HepG2 (cell line): ENCODE data around the gene PRMT5. TPM values are rescaled to one million over a fixed set of nuclear protein-coding genes. Genes with fewer than 3 reads are reported as not detected.

Experiments used
- CCDC6 ChIP-seq: sonication (generic); formaldehyde crosslinking; IDR thresholded peaks from 2 replicates; pipeline ENCODE4 v1.8.1; 2022; ENCODE audit warnings: mild to moderate bottlenecking, missing genetic modification reagents, moderate library complexity
- DMAP1 ChIP-seq: IDR thresholded peaks from 2 replicates; pipeline ENCODE4 v1.6.1; 2016
- KDM2A ChIP-seq: sonication (generic); formaldehyde crosslinking; IDR thresholded peaks from 2 replicates; pipeline ENCODE4 v1.4.0; 2020; ENCODE audit warnings: low read depth, missing genetic modification reagents, borderline replicate concordance
- KLF12 ChIP-seq: sonication (generic); formaldehyde crosslinking; IDR thresholded peaks from 2 replicates; pipeline ENCODE4 v1.4.0; 2020; ENCODE audit warnings: missing genetic modification reagents, borderline replicate concordance
- KLF13 ChIP-seq: sonication (generic); formaldehyde crosslinking; IDR thresholded peaks from 2 replicates; pipeline ENCODE4 v1.4.0; 2020; ENCODE audit warnings: mild to moderate bottlenecking, missing genetic modification reagents
- MAF1 ChIP-seq: sonication (generic); formaldehyde crosslinking; IDR thresholded peaks from 2 replicates; pipeline ENCODE4 v1.5.0; 2020; ENCODE audit warnings: missing genetic modification reagents, borderline replicate concordance
- MIXL1 ChIP-seq: IDR thresholded peaks from 2 replicates; pipeline ENCODE4 v1.6.1; 2016
- NFE2 ChIP-seq: sonication (generic); formaldehyde crosslinking; IDR thresholded peaks from 2 replicates; pipeline ENCODE4 v1.4.0; 2020; ENCODE audit warnings: missing genetic modification reagents
- NFRKB ChIP-seq: fragments of 450-650 bp; IDR thresholded peaks from 2 replicates; pipeline ENCODE4 v1.6.1; 2017
- PAWR ChIP-seq: sonication (generic); formaldehyde crosslinking; IDR thresholded peaks from 2 replicates; pipeline ENCODE4 v1.4.0; 2020; ENCODE audit warnings: missing genetic modification reagents, mild to moderate bottlenecking, borderline replicate concordance
- RARG ChIP-seq: sonication (generic); formaldehyde crosslinking; IDR thresholded peaks from 2 replicates; pipeline ENCODE4 v1.4.0; 2020; ENCODE audit warnings: low read depth, mild to moderate bottlenecking, missing genetic modification reagents
- TCF12 ChIP-seq, 2 experiments: fragments of 450-650 bp in 1 of 2; sonication (generic) in 1 of 2; formaldehyde crosslinking in 1 of 2; IDR thresholded peaks; 2 replicates each; pipeline versions ENCODE4 v1.6.1 to v1.8.0; 2017 to 2022; ENCODE audit warnings: antibody characterized with exemption in 1 of 2, mild to moderate bottlenecking in 1 of 2, missing genetic modification reagents in 1 of 2, moderate library complexity in 1 of 2
- XBP1 ChIP-seq: sonication (generic); formaldehyde crosslinking; IDR thresholded peaks from 2 replicates; pipeline ENCODE4 v1.5.0; 2020; ENCODE audit warnings: missing genetic modification reagents
- ZHX1 ChIP-seq: sonication (generic); formaldehyde crosslinking; IDR thresholded peaks from 2 replicates; pipeline ENCODE4 v1.8.1; 2022; ENCODE audit warnings: low read depth, mild to moderate bottlenecking, missing genetic modification reagents
- ZNF10 ChIP-seq: sonication (generic); formaldehyde crosslinking; IDR thresholded peaks from 2 replicates; pipeline ENCODE4 v1.4.0; 2020; ENCODE audit warnings: mild to moderate bottlenecking, low read depth, missing genetic modification reagents, borderline replicate concordance
- ZNF205 ChIP-seq: IDR thresholded peaks from 2 replicates; pipeline ENCODE4 v1.6.1; 2018; ENCODE audit warnings: missing biosample characterization, missing genetic modification reagents
- ZNF235 ChIP-seq: sonication (generic); formaldehyde crosslinking; IDR thresholded peaks from 2 replicates; pipeline ENCODE4 v1.8.1; 2023; ENCODE audit warnings: mild to moderate bottlenecking, missing genetic modification reagents, borderline replicate concordance
- ZNF574 ChIP-seq: sonication (generic); formaldehyde crosslinking; IDR thresholded peaks from 2 replicates; pipeline ENCODE4 v1.4.0; 2020; ENCODE audit warnings: missing genetic modification reagents
- ZNF589 ChIP-seq: sonication (generic); formaldehyde crosslinking; conservative IDR thresholded peaks from 2 replicates; pipeline ENCODE4 v1.8.0; 2022; ENCODE audit warnings: mild to moderate bottlenecking, moderate library complexity, missing genetic modification reagents
- ZNF605 ChIP-seq: sonication (generic); formaldehyde crosslinking; IDR thresholded peaks from 2 replicates; pipeline ENCODE4 v1.8.0; 2022; ENCODE audit warnings: mild to moderate bottlenecking, missing genetic modification reagents
- ZSCAN30 ChIP-seq: sonication (generic); formaldehyde crosslinking; IDR thresholded peaks from 2 replicates; pipeline ENCODE4 v1.5.0; 2020; ENCODE audit warnings: mild to moderate bottlenecking, missing genetic modification reagents
- polyA plus RNA-seq, 8 experiments: library from polyadenylated mRNA; depleted of rRNA in 3 of 8; stranded (reverse) in 7 of 8; unstranded in 1 of 8; fragments of >200 nt; fragmentation: Illumina TruSeq in 4 of 8; extraction: Trizol in 4 of 8; gene quantifications; 2 replicates each; pipeline versions ENCODE4 v1.2.1 to v1.2.3, GENCODE V29; 2011 to 2016; ENCODE audit warnings: low read depth in 4 of 8, missing spikeins in 1 of 8, mixed read lengths in 1 of 8; ENCODE audit not compliant: insufficient read depth in 1 of 8
- total RNA-seq, 5 experiments: library from RNA; depleted of rRNA; stranded (reverse); fragments of >200 nt; fragmentation: Illumina TruSeq; extraction: Trizol; gene quantifications; 2 replicates each; pipeline ENCODE4 v1.2.3, GENCODE V29; 2016; ENCODE audit warnings: low read depth in 1 of 5
- TF ChIP-seq, protein P1 (sequence below): sonication (generic); formaldehyde crosslinking; IDR thresholded peaks from 2 replicates; pipeline ENCODE4 v1.4.0; 2020; ENCODE audit warnings: missing genetic modification reagents
- TF ChIP-seq, protein P2 (sequence below): IDR thresholded peaks from 2 replicates; pipeline ENCODE4 v1.6.1; 2016; ENCODE audit warnings: mild to moderate bottlenecking

PRMT5 gene
- total and polyA plus RNA-seq, 2 of the 13 experiments (the other 11 are each of a cell fraction or from before 2014, with no cell fraction given), result 210 to 354 TPM

DNA sequence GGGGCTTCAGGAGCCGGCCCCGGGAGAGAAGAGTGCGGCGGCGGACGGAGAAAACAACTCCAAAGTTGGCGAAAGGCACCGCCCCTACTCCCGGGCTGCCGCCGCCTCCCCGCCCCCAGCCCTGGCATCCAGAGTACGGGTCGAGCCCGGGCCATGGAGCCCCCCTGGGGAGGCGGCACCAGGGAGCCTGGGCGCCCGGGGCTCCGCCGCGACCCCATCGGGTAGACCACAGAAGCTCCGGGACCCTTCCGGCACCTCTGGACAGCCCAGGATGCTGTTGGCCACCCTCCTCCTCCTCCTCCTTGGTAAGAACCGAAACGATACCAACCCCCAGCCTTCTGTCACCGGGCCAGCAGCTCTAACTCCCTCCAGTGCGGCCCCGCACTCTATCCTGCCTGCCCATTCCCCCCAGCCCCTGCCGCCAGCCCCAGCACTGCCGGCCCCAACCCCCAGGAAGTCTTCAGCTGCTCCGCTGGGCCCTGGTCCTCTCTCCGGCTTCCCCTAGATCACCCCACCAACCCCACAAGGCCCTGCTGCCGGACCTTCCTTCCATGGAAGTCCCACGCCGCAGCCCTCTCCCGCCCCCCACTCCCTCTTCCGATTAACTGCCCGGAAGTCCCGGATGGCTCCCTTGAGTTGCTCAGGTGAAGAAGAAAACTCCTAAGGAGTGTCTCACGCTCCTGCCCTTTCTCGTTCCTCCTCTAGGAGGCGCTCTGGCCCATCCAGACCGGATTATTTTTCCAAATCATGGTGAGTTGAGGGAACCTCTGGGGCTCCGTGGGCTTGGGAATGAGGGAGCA is 56.9 kb downstream of the PRMT5 start (continued):
- peak; percentile 65; the same call in 1 of the 2 replicates for TF ChIP-seq ZNF574 (CRISPR knock-in tag)
- 0 out of 2 replicates have a peak, but pooled peaks have one; percentile 37 for TF ChIP-seq XBP1 (CRISPR knock-in tag)
- no peak; the same call in 1 of the 2 replicates for TF ChIP-seq ZNF235 (CRISPR knock-in tag)
- TF ChIP-seq KDM2A (CRISPR knock-in tag), result peak; percentile 28; the same call in 1 of the 2 replicates
- no peak for TF ChIP-seq ZNF205 (CRISPR knock-in tag)
- no peak for TF ChIP-seq TCF12 (IDR thresholded peaks at IDR 0.05)
- no peak; the same call in none of the 2 replicates for TF ChIP-seq TCF12 (CRISPR knock-in tag; IDR thresholded peaks at IDR 0.05)
- TF ChIP-seq ZNF589 (CRISPR knock-in tag), result no peak
- TF ChIP-seq MIXL1, result peak; percentile 48; the same call in 1 of the 2 replicates
- TF ChIP-seq, protein P1, sequence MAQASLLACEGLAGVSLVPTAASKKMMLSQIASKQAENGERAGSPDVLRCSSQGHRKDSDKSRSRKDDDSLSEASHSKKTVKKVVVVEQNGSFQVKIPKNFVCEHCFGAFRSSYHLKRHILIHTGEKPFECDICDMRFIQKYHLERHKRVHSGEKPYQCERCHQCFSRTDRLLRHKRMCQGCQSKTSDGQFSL (CRISPR knock-in tag), result no peak
- TF ChIP-seq CCDC6 (CRISPR knock-in tag), result no peak; the same call in none of the 2 replicates
- TF ChIP-seq KLF12, result no peak
- no peak for TF ChIP-seq MAF1
- TF ChIP-seq DMAP1 (CRISPR knock-in tag), result no peak; the same call in 1 of the 2 replicates
- TF ChIP-seq ZSCAN30 (CRISPR knock-in tag), result no peak; the same call in 1 of the 2 replicates
- no peak for TF ChIP-seq NFRKB
- TF ChIP-seq ZNF605, result no peak
- TF ChIP-seq KLF13 (CRISPR knock-in tag), result 0 out of 2 replicates have a peak, but pooled peaks have one; percentile 8
- peak; percentile 2; the same call in 1 of the 2 replicates for TF ChIP-seq RARG
- no peak for TF ChIP-seq ZHX1 (CRISPR knock-in tag)
- no peak for TF ChIP-seq ZNF10 (CRISPR knock-in tag)
- TF ChIP-seq PAWR (CRISPR knock-in tag), result 0 out of 2 replicates have a peak, but pooled peaks have one; percentile 14
- TF ChIP-seq, protein P2, sequence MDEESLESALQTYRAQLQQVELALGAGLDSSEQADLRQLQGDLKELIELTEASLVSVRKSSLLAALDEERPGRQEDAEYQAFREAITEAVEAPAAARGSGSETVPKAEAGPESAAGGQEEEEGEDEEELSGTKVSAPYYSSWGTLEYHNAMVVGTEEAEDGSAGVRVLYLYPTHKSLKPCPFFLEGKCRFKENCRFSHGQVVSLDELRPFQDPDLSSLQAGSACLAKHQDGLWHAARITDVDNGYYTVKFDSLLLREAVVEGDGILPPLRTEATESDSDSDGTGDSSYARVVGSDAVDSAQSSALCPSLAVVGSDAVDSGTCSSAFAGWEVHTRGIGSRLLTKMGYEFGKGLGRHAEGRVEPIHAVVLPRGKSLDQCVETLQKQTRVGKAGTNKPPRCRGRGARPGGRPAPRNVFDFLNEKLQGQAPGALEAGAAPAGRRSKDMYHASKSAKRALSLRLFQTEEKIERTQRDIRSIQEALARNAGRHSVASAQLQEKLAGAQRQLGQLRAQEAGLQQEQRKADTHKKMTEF (CRISPR knock-in tag), result no peak; the same call in none of the 2 replicates
- no peak for TF ChIP-seq NFE2
